Common myeloid progenitor, CD34-positive (primary cell): ENCODE results near the gene VPS13D.

Experiments used
- CTCF ChIA-PET: fragments of 350-600 bp; sonication (Branson Sonifier 250); formaldehyde crosslinking; loops from one replicate; lab custom pipeline; 2021; ENCODE audit warnings: antibody characterized with exemption; lab: Charles Lee
- POLR2A ChIA-PET: fragments of 350-600 bp; sonication (Branson Sonifier 250); formaldehyde crosslinking; loops from one replicate; lab custom pipeline; 2021; ENCODE audit warnings: antibody characterized with exemption; lab: Charles Lee
- DNase-seq, 3 donors: peaks; one replicate each; pipeline versions ENCODE4 v3.0.0 to v3.0.0-alpha.2; 2013
- H3K27ac ChIP-seq, 2 experiments: 1 replicate in 1 of 2; 2 replicates in 1 of 2; pipeline ENCODE4 v1.7.0; 2013; ENCODE audit warnings: inconsistent platforms in 2 of 2, low read length in 2 of 2, mild to moderate bottlenecking in 2 of 2, low read depth in 1 of 2, moderate library complexity in 1 of 2; ENCODE audit not compliant: severe bottlenecking in 2 of 2, insufficient read depth in 1 of 2, poor library complexity in 1 of 2
- H3K27me3 ChIP-seq, 5 experiments: replicated peaks in 2 of 5; 1 replicate in 3 of 5; 2 replicates in 2 of 5; pipeline versions ENCODE4 v1.6.1 to v1.7.0; 2013; ENCODE audit warnings: low read length in 4 of 5, mild to moderate bottlenecking in 2 of 5, moderate library complexity in 2 of 5, inconsistent platforms in 1 of 5; ENCODE audit not compliant: insufficient read depth in 5 of 5, control insufficient read depth in 4 of 5
- H3K36me3 ChIP-seq, 4 experiments: 1 replicate in 2 of 4; 2 replicates in 2 of 4; pipeline versions ENCODE4 v1.6.1 to v1.7.0; 2013; ENCODE audit warnings: low read length in 3 of 4, control low read depth in 1 of 4, mild to moderate bottlenecking in 1 of 4; ENCODE audit not compliant: control insufficient read depth in 4 of 4, insufficient read depth in 4 of 4
- H3K4me1 ChIP-seq, 4 experiments: 1 replicate in 3 of 4; 2 replicates in 1 of 4; pipeline versions ENCODE4 v1.6.1 to v1.7.1; 2013; ENCODE audit warnings: low read length in 3 of 4, mild to moderate bottlenecking in 3 of 4, control low read depth in 1 of 4, inconsistent platforms in 1 of 4, moderate library complexity in 1 of 4; ENCODE audit not compliant: control insufficient read depth in 4 of 4, insufficient read depth in 4 of 4; ENCODE audit errors: control extremely low read depth in 1 of 4
- H3K4me3 ChIP-seq, 7 experiments: 1 replicate in 4 of 7; 2 replicates in 3 of 7; pipeline versions ENCODE4 v1.5.1 to v1.7.0; 2013; ENCODE audit warnings: mild to moderate bottlenecking in 7 of 7, low read length in 6 of 7, moderate library complexity in 6 of 7, inconsistent platforms in 2 of 7, low read depth in 2 of 7, control low read depth in 1 of 7; ENCODE audit not compliant: insufficient read depth in 4 of 7, control insufficient read depth in 1 of 7; ENCODE audit errors: extremely low read depth in 1 of 7
- H3K9me3 ChIP-seq, 5 experiments: 1 replicate in 4 of 5; 2 replicates in 1 of 5; pipeline versions ENCODE4 v1.6.1 to v1.7.1; 2013; ENCODE audit warnings: low read length in 4 of 5, mild to moderate bottlenecking in 2 of 5, inconsistent platforms in 1 of 5, low read depth in 1 of 5, moderate library complexity in 1 of 5; ENCODE audit not compliant: control insufficient read depth in 4 of 5, insufficient read depth in 2 of 5; ENCODE audit errors: control extremely low read depth in 1 of 5
- WGBS: methylation state at CpG from one replicate; pipeline ENCODE4 v1.1.5; 2013; ENCODE audit not compliant: insufficient coverage; 5-methylcytosine and 5-hydroxymethylcytosine counted together

The VPS13D gene

GRCh38 chr1:12556957-12557935 lies 327.4 kb downstream of the VPS13D start:
- Histone ChIP-seq H3K4me1 (peaks cover 0 to 5% (median 1%) of the 10 kb centered on the region in 4 experiments), H3K4me3 (no peak overlapping the region), H3K27ac (no peak overlapping the region), H3K27me3 (no peaks in the 10 kb centered on the region), H3K36me3 (no peaks in the 10 kb centered on the region), H3K9me3 (peaks cover 0 to 2% (median 0%) of the 10 kb centered on the region in 5 experiments)
- DNase-seq, result no peak
- POLR2A ChIA-PET, result no interaction called here
- CTCF ChIA-PET, result interaction anchor here (1.1 kb wide), 1 partner anchor 11 kb away, joined by 3 read pairs; no protein-coding TSS in a partner anchor
- 91% methylated on average over 14 of the region's 17 CpGs for WGBS

DNA sequence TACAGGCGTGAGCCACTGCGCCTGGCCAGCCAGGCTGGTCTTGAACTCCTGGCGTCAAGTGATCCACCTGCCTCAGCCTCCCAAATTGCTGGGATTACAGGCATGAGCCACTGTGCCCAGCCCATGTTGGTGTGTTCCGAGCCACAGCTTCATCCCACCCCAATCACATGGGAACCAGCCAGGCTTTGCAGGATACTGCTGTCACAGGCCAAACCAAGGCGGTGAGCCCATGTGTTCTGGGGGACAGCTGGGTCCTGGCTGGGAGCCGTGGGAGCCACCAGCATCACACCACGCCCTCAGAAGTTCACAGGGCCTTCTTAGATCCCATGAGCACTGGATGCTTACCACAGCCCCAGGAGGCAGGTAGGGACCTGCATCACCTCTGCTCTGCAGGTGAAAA lies 331.3 kb downstream of the VPS13D start:
- CTCF ChIA-PET, result no interaction called here
- Histone ChIP-seq H3K27ac (no peak overlapping the region), H3K36me3 (no peaks in the 10 kb centered on the region), H3K27me3 (no peaks in the 10 kb centered on the region), H3K4me3 (no peak overlapping the region), H3K9me3 (peaks cover 0 to 23% (median 19%) of the 10 kb centered on the region in 5 experiments), H3K4me1 (peaks cover 0 to 5% (median 1%) of the 10 kb centered on the region in 4 experiments)
- POLR2A ChIA-PET, result interaction anchor here (0.7 kb wide), 1 partner anchor 138 kb away, joined by 6 read pairs; no protein-coding TSS in a partner anchor
- DNase-seq, result no peak
- 95% methylated on average over 7 of the region's 7 CpGs for WGBS
